H1 (cell line): ENCODE measurements around the gene AFF1. TPM values are rescaled to one million over a fixed set of nuclear protein-coding genes. Genes with fewer than 3 reads are reported as not detected.

Experiments
- CTCF ChIA-PET: fragments of 300-600 bp; sonication (Branson Sonifier 250); formaldehyde crosslinking; loops from one replicate; lab custom pipeline; 2021; ENCODE audit not compliant: partially characterized antibody; lab: Charles Lee
- POLR2A ChIA-PET: fragments of 300-600 bp; sonication (Branson Sonifier 250); formaldehyde crosslinking; loops from one replicate; lab custom pipeline; 2021; ENCODE audit warnings: inconsistent platforms; ENCODE audit not compliant: partially characterized antibody; lab: Charles Lee
- DNase-seq, 2 experiments: peaks; one replicate each; pipeline versions ENCODE4 v3.0.0 to v3.0.0-alpha.2; 2010 to 2022; ENCODE audit warnings: low spot score in 2 of 2, low read depth in 1 of 2, mixed read lengths in 1 of 2
- FAIRE-seq: peaks from 2 replicates; lab custom pipeline; 2011; peaks lifted over from hg19 to GRCh38; lab: Jason Lieb, UNC
- H2AFZ ChIP-seq: 2 replicates; pipeline ENCODE4 v1.8.1; 2012; ENCODE audit warnings: low read length, inconsistent platforms
- H2AK5ac ChIP-seq: 2 replicates; pipeline ENCODE4 v1.6.1; 2013; ENCODE audit warnings: low read depth, low read length
- H2BK120ac ChIP-seq: replicated peaks from 2 replicates; pipeline ENCODE3; 2013; ENCODE audit warnings: low read depth, low read length, inconsistent platforms
- H2BK12ac ChIP-seq: 2 replicates; pipeline ENCODE4 v1.6.1; 2013; ENCODE audit warnings: low read depth, low read length
- H2BK15ac ChIP-seq: 2 replicates; pipeline ENCODE4 v1.6.1; 2013; ENCODE audit warnings: low read length
- H2BK20ac ChIP-seq: 2 replicates; pipeline ENCODE4 v1.6.1; 2013; ENCODE audit warnings: low read length
- H2BK5ac ChIP-seq: 2 replicates; pipeline ENCODE4 v1.6.1; 2013; ENCODE audit warnings: low read depth, low read length
- H3K14ac ChIP-seq: 2 replicates; pipeline ENCODE4 v1.6.1; 2013; ENCODE audit warnings: inconsistent platforms; ENCODE audit not compliant: insufficient read length
- H3K18ac ChIP-seq: 2 replicates; pipeline ENCODE4 v1.6.1; 2013; ENCODE audit warnings: low read length; ENCODE audit errors: extremely low read depth
- H3K23ac ChIP-seq: 2 replicates; pipeline ENCODE4 v1.6.1; 2013; ENCODE audit warnings: inconsistent platforms; ENCODE audit not compliant: insufficient read length
- H3K23me2 ChIP-seq: 2 replicates; pipeline ENCODE4 v1.6.1; 2013; ENCODE audit warnings: low read depth, low read length
- H3K27ac ChIP-seq: 2 replicates; pipeline ENCODE4 v1.6.1; 2011; ENCODE audit warnings: low read depth, low read length, inconsistent platforms
- H3K27me3 ChIP-seq, 4 experiments: replicated peaks in 1 of 4; 1 replicate in 1 of 4; 2 replicates in 3 of 4; pipeline versions ENCODE4 v1.6.1 to v1.8.1; 2011 to 2013; ENCODE audit warnings: low read length in 3 of 4, mild to moderate bottlenecking in 3 of 4, inconsistent platforms in 2 of 4, mixed read lengths in 2 of 4, moderate library complexity in 1 of 4; ENCODE audit not compliant: control insufficient read depth in 3 of 4, insufficient read depth in 3 of 4; ENCODE audit errors: extremely low read depth in 1 of 4
- H3K36me3 ChIP-seq, 4 experiments: 2 replicates each; pipeline versions ENCODE4 v1.6.1 to v1.8.1; 2011 to 2013; ENCODE audit warnings: mild to moderate bottlenecking in 4 of 4, low read length in 3 of 4, moderate library complexity in 2 of 4, control low read depth in 1 of 4, inconsistent platforms in 1 of 4; ENCODE audit not compliant: insufficient read depth in 4 of 4, control insufficient read depth in 2 of 4
- H3K4ac ChIP-seq: replicated peaks from 2 replicates; pipeline ENCODE3; 2013; ENCODE audit warnings: low read length, low read depth, mixed read lengths, inconsistent platforms; ENCODE audit not compliant: insufficient read length
- H3K4me1 ChIP-seq, 4 experiments: replicated peaks in 1 of 4; 1 replicate in 1 of 4; 2 replicates in 3 of 4; pipeline versions ENCODE4 v1.6.1 to v1.8.1; 2011 to 2013; ENCODE audit warnings: low read length in 3 of 4, inconsistent platforms in 2 of 4, mixed read lengths in 1 of 4; ENCODE audit not compliant: insufficient read depth in 4 of 4, control insufficient read depth in 3 of 4
- H3K4me2 ChIP-seq, 2 experiments: 2 replicates each; pipeline versions ENCODE4 v1.6.1 to v1.8.1; 2011 to 2013; ENCODE audit warnings: low read depth in 2 of 2, low read length in 2 of 2, control low read depth in 1 of 2, inconsistent platforms in 1 of 2, mild to moderate bottlenecking in 1 of 2; ENCODE audit not compliant: insufficient read depth in 1 of 2
- H3K4me3 ChIP-seq, 4 experiments: fragments of 200-600, 300-600 bp in 1 of 4; sonication (generic), shearing (Covaris generic), sonication (Bioruptor Twin) in 1 of 4; 2 replicates each; pipeline versions ENCODE4 v1.5.1 to v1.8.1; 2011 to 2016; ENCODE audit warnings: low read length in 4 of 4, low read depth in 3 of 4, control low read depth in 2 of 4, inconsistent platforms in 2 of 4, mild to moderate bottlenecking in 2 of 4, mixed read lengths in 1 of 4, moderate library complexity in 1 of 4; ENCODE audit not compliant: insufficient read depth in 2 of 4; ENCODE audit errors: extremely low read depth in 1 of 4
- H3K56ac ChIP-seq: replicated peaks from 2 replicates; pipeline ENCODE3; 2013; ENCODE audit warnings: low read depth, mild to moderate bottlenecking, mixed read lengths, low read length, inconsistent platforms; ENCODE audit not compliant: insufficient read length
- H3K79me1 ChIP-seq: 2 replicates; pipeline ENCODE4 v1.6.1; 2013; ENCODE audit warnings: low read depth, low read length, control low read depth
- H3K79me2 ChIP-seq, 2 experiments: 2 replicates each; pipeline versions ENCODE4 v1.6.1 to v1.8.1; 2012 to 2013; ENCODE audit warnings: low read length in 2 of 2, mild to moderate bottlenecking in 2 of 2, inconsistent platforms in 1 of 2; ENCODE audit not compliant: insufficient read depth in 2 of 2, control insufficient read depth in 1 of 2
- H3K9ac ChIP-seq, 4 experiments: replicated peaks in 1 of 4; 1 replicate in 1 of 4; 2 replicates in 3 of 4; pipeline versions ENCODE4 v1.6.1 to v1.8.1; 2011 to 2013; ENCODE audit warnings: low read depth in 3 of 4, low read length in 3 of 4, control low read depth in 2 of 4, mild to moderate bottlenecking in 2 of 4, moderate library complexity in 2 of 4, inconsistent platforms in 1 of 4; ENCODE audit errors: extremely low read depth in 1 of 4
- H3K9me3 ChIP-seq, 2 experiments: 2 replicates each; pipeline versions ENCODE4 v1.6.1 to v1.8.1; 2012 to 2013; ENCODE audit warnings: mild to moderate bottlenecking in 2 of 2, moderate library complexity in 2 of 2, control low read depth in 1 of 2, inconsistent platforms in 1 of 2, low read depth in 1 of 2, low read length in 1 of 2, mixed read lengths in 1 of 2; ENCODE audit not compliant: insufficient read depth in 2 of 2
- H4K20me1 ChIP-seq, 2 experiments: replicated peaks in 1 of 2; 2 replicates each; pipeline versions ENCODE3 to v1.8.1; 2011 to 2013; ENCODE audit warnings: inconsistent platforms in 2 of 2, low read length in 2 of 2, mild to moderate bottlenecking in 1 of 2; ENCODE audit not compliant: insufficient read depth in 2 of 2, control insufficient read depth in 1 of 2
- H4K5ac ChIP-seq: 2 replicates; pipeline ENCODE4 v1.6.1; 2013; ENCODE audit warnings: low read length, low read depth, mixed read lengths, inconsistent platforms; ENCODE audit not compliant: insufficient read length
- H4K8ac ChIP-seq: 2 replicates; pipeline ENCODE4 v1.8.0; 2013; ENCODE audit warnings: mild to moderate bottlenecking, moderate library complexity, low read length, inconsistent platforms; ENCODE audit not compliant: insufficient read depth; ENCODE audit errors: extremely low read depth
- H4K91ac ChIP-seq: replicated peaks from 2 replicates; pipeline ENCODE3; 2013; ENCODE audit warnings: low read length, mixed read lengths, inconsistent platforms; ENCODE audit not compliant: insufficient read length
- CREB1 ChIP-seq: IDR thresholded peaks from 2 replicates; pipeline ENCODE4 v1.6.1; 2012; ENCODE audit warnings: inconsistent platforms
- EZH2 ChIP-seq: fragments of 200-600 bp; sonication (generic); IDR thresholded peaks from 2 replicates; pipeline ENCODE4 v1.7.1; 2012; ENCODE audit warnings: low read depth, mild to moderate bottlenecking, moderate library complexity, low read length, inconsistent platforms; ENCODE audit not compliant: severe bottlenecking
- HDAC2 ChIP-seq, 2 experiments: fragments of 300-600 bp in 1 of 2; sonication (generic) in 1 of 2; IDR thresholded peaks; 2 replicates each; pipeline ENCODE4 v1.6.1; 2011 to 2012; ENCODE audit warnings: low read depth in 2 of 2, low read length in 2 of 2, mild to moderate bottlenecking in 2 of 2, moderate library complexity in 2 of 2, borderline replicate concordance in 1 of 2, inconsistent platforms in 1 of 2
- JUN ChIP-seq: IDR thresholded peaks from 2 replicates; pipeline ENCODE4 v1.6.1; 2011; ENCODE audit warnings: low read depth, mild to moderate bottlenecking, improper control_type of control experiment, low read length
- KDM5A ChIP-seq: fragments of 200-600 bp; IDR thresholded peaks from 2 replicates; pipeline ENCODE4 v1.7.1; 2012; ENCODE audit warnings: mild to moderate bottlenecking, low read length, inconsistent platforms, mixed read lengths
- MAFK ChIP-seq: IDR thresholded peaks from 2 replicates; pipeline ENCODE4 v1.6.1; 2012; ENCODE audit warnings: low read depth, mild to moderate bottlenecking, improper control_type of control experiment, low read length
- POLR2A ChIP-seq, 2 experiments: IDR thresholded peaks; 1 replicate in 1 of 2; 2 replicates in 1 of 2; pipeline ENCODE4 v1.6.1; 2011; ENCODE audit warnings: low read depth in 2 of 2, low read length in 2 of 2, mild to moderate bottlenecking in 2 of 2; ENCODE audit errors: control extremely low read depth in 1 of 2
- POU5F1 ChIP-seq: IDR thresholded peaks from 2 replicates; pipeline ENCODE4 v1.6.1; 2011; ENCODE audit warnings: low read depth, mild to moderate bottlenecking, low read length, moderate library complexity
- YY1 ChIP-seq: IDR thresholded peaks from 2 replicates; pipeline ENCODE4 v1.6.1; 2011; ENCODE audit warnings: low read depth, mild to moderate bottlenecking, low read length
- WGBS, 2 experiments: shearing (Covaris generic) in 1 of 2; methylation state at CpG; one replicate each; pipeline versions ENCODE4 v1.1.6 to v1.1.7; 2013 to 2015; ENCODE audit warnings: low lambda C conversion rate in 2 of 2, mixed read lengths in 2 of 2, inconsistent platforms in 1 of 2, low coverage in 1 of 2, missing lambda C conversion rate in 1 of 2; ENCODE audit not compliant: insufficient replicate concordance in 2 of 2, insufficient coverage in 1 of 2, insufficient read length in 1 of 2; ENCODE audit errors: extremely low coverage in 1 of 2, missing lambda C conversion rate in 1 of 2; 5-methylcytosine and 5-hydroxymethylcytosine counted together
- polyA plus RNA-seq, 7 experiments: library from polyadenylated mRNA; depleted of rRNA in 3 of 7; stranded (reverse) in 5 of 7; unstranded in 2 of 7; fragments of >200 nt in 5 of 7; fragments of 200-250 nt in 2 of 7; gene quantifications; 1 replicate in 5 of 7; 2 replicates in 1 of 7; 4 replicates in 1 of 7; pipeline versions ENCODE4 v1.2.1 to v1.2.3, GENCODE V29; 2011 to 2013; ENCODE audit warnings: missing spikeins in 2 of 7, mixed read lengths in 2 of 7
- total RNA-seq: library from RNA; stranded (reverse); fragmentation: NEBNext Ultra II Directional; extraction: Animal tissue kit (Norgen Biotek cat#: 25700); gene quantifications from 2 replicates; pipeline ENCODE4 v1.2.1, GENCODE V29; 2021
- TF ChIP-seq, protein P1 (sequence below): IDR thresholded peaks from 2 replicates; pipeline ENCODE4 v1.6.1; 2012; ENCODE audit warnings: inconsistent platforms
- TF ChIP-seq, protein P2 (sequence below): IDR thresholded peaks from 2 replicates; pipeline ENCODE4 v1.6.1; 2011; ENCODE audit warnings: low read length, improper control_type of control experiment

AFF1 gene
- total and polyA plus RNA-seq, 2 of the 8 experiments (the other 6 are each of a cell fraction or from before 2014, with no cell fraction given), result 14.8 to 85.5 TPM

DNA sequence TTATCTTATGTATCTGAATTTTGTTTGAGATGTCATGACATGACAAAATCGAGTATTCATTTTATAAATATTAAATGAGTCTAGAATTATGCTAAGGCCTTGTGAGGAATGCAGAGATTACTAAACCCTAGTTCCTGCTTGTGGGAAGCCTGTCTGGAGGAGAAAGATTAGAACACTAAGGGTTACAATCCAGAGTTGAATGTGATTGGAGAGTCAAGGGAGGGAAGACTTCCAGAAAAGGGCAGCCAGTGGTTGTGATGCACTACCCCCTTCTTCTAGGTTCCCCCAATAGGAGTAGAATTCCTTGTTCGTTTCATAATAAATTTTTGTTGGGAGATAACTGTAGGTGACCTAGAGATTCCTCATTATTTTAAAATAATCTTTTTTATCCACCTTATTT is 141.1 kb downstream of the AFF1 start:
- no peak overlapping the region for H3K4me2 ChIP-seq
- peaks cover 0 to 15% (median 3%) of the 10 kb centered on the region in 4 experiments; a peak in 3 of 7 replicates for H3K4me1 ChIP-seq
- H2BK120ac ChIP-seq, result no peak overlapping the region
- DNase-seq (no peak), FAIRE-seq (no peak)
- H3K79me1 ChIP-seq, result peaks cover 5% of the 10 kb centered on the region
- no peak overlapping the region for H4K8ac ChIP-seq
- H2AFZ ChIP-seq, result no peak overlapping the region
- H3K27me3 ChIP-seq, result no peaks in the 10 kb centered on the region
- no peak overlapping the region for H4K5ac ChIP-seq
- H3K23ac ChIP-seq, result no peak overlapping the region
- H3K56ac ChIP-seq, result no peak overlapping the region
- no peak overlapping the region for H2BK12ac ChIP-seq
- H3K23me2 ChIP-seq, result no peaks in the 10 kb centered on the region
- H3K79me2 ChIP-seq, result peaks cover 0 to 81% of the 10 kb centered on the region in 2 experiments; a peak in 3 of 4 replicates
- H2AK5ac ChIP-seq, result no peak overlapping the region
- 82% methylated on average over 2 of the region's 2 CpGs; no CpG with 5 or more reads in 1 of the 2 experiments for WGBS, 2 experiments
- H3K9ac ChIP-seq, result no peak overlapping the region
- CTCF ChIA-PET, result interaction anchor here (1.0 kb wide), 1 partner anchor 17 kb away, joined by 3 read pairs; no protein-coding TSS in a partner anchor
- no peak overlapping the region for H3K27ac ChIP-seq
- H3K14ac ChIP-seq, result no peak overlapping the region
- H2BK5ac ChIP-seq, result no peak overlapping the region
- H3K9me3 ChIP-seq, result no peaks in the 10 kb centered on the region
- no peak overlapping the region for H3K18ac ChIP-seq
- H3K36me3 ChIP-seq, result no peaks in the 10 kb centered on the region
- no peak overlapping the region for H3K4ac ChIP-seq
- H3K4me3 ChIP-seq, result no peak overlapping the region
- POLR2A ChIA-PET, result interaction anchor here (0.9 to 1.1 kb wide), 2 partner anchors 136 to 141 kb away, joined by 3 to 4 read pairs; partner anchors contain the start of gene AFF1
- H2BK20ac ChIP-seq, result no peak overlapping the region
- H4K20me1 ChIP-seq, result peaks cover 6 to 8% of the 10 kb centered on the region in 2 experiments
- no peak overlapping the region for H4K91ac ChIP-seq
- no peak overlapping the region for H2BK15ac ChIP-seq
- no peak for TF ChIP-seq EZH2
- TF ChIP-seq KDM5A, result no peak
- TF ChIP-seq MAFK, result no peak
- TF ChIP-seq YY1, result no peak
- no peak for TF ChIP-seq POLR2A (IDR thresholded peaks at IDR 0.05; ENCODE audit: control extremely low read depth in 1 of 2, low read depth in 2 of 2, low read length in 2 of 2)
- TF ChIP-seq HDAC2 (IDR thresholded peaks at IDR 0.05; ENCODE audit: borderline replicate concordance in 1 of 2, low read depth in 2 of 2, low read length in 2 of 2), result no peak
- no peak for TF ChIP-seq POU5F1
- TF ChIP-seq, protein P1, sequence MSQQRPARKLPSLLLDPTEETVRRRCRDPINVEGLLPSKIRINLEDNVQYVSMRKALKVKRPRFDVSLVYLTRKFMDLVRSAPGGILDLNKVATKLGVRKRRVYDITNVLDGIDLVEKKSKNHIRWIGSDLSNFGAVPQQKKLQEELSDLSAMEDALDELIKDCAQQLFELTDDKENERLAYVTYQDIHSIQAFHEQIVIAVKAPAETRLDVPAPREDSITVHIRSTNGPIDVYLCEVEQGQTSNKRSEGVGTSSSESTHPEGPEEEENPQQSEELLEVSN, result no peak
- TF ChIP-seq, protein P2, sequence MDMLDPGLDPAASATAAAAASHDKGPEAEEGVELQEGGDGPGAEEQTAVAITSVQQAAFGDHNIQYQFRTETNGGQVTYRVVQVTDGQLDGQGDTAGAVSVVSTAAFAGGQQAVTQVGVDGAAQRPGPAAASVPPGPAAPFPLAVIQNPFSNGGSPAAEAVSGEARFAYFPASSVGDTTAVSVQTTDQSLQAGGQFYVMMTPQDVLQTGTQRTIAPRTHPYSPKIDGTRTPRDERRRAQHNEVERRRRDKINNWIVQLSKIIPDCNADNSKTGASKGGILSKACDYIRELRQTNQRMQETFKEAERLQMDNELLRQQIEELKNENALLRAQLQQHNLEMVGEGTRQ, result no peak
- TF ChIP-seq JUN, result no peak
- TF ChIP-seq CREB1, result no peak
